Ishikawa (cell line): ENCODE measurements around the gene CDC42EP5.

Source experiments
- CEBPB ChIP-seq: IDR thresholded peaks from 2 replicates; pipeline ENCODE4 v1.6.1; 2012
- CREB1 ChIP-seq: IDR thresholded peaks from 2 replicates; pipeline ENCODE4 v1.6.1; 2012; ENCODE audit warnings: low read depth
- EGR1 ChIP-seq: IDR thresholded peaks from 2 replicates; pipeline ENCODE4 v1.6.1; 2012
- EP300 ChIP-seq: IDR thresholded peaks from 2 replicates; pipeline ENCODE4 v1.6.1; 2012; ENCODE audit warnings: borderline replicate concordance
- FOXM1 ChIP-seq: IDR thresholded peaks from 2 replicates; pipeline ENCODE4 v1.6.1; 2012; ENCODE audit warnings: low read depth, borderline replicate concordance
- NFIC ChIP-seq: IDR thresholded peaks from 2 replicates; pipeline ENCODE4 v1.6.1; 2012
- RAD21 ChIP-seq: IDR thresholded peaks from 2 replicates; pipeline ENCODE4 v1.6.1; 2012; ENCODE audit warnings: low read depth
- TAF1 ChIP-seq: IDR thresholded peaks from 2 replicates; pipeline ENCODE4 v1.6.1; 2012; ENCODE audit warnings: low read depth, mild to moderate bottlenecking
- TCF12 ChIP-seq: IDR thresholded peaks from 2 replicates; pipeline ENCODE4 v1.6.1; 2012; ENCODE audit warnings: low read depth
- TEAD4 ChIP-seq: IDR thresholded peaks from 2 replicates; pipeline ENCODE4 v1.6.1; 2012
- YY1 ChIP-seq: IDR thresholded peaks from 2 replicates; pipeline ENCODE4 v1.6.1; 2012; ENCODE audit warnings: low read depth
- ZBTB7A ChIP-seq: IDR thresholded peaks from 2 replicates; pipeline ENCODE4 v1.6.1; 2012; ENCODE audit warnings: low read depth
- TF ChIP-seq, protein P1 (sequence below): IDR thresholded peaks from 2 replicates; pipeline ENCODE4 v1.6.1; 2012
- TF ChIP-seq, protein P2 (sequence below): IDR thresholded peaks from 2 replicates; pipeline ENCODE4 v1.6.1; 2012
- TF ChIP-seq, protein P3 (sequence below): IDR thresholded peaks from 2 replicates; pipeline ENCODE4 v1.6.1; 2012; ENCODE audit warnings: low read depth, mild to moderate bottlenecking

CDC42EP5 gene

DNA sequence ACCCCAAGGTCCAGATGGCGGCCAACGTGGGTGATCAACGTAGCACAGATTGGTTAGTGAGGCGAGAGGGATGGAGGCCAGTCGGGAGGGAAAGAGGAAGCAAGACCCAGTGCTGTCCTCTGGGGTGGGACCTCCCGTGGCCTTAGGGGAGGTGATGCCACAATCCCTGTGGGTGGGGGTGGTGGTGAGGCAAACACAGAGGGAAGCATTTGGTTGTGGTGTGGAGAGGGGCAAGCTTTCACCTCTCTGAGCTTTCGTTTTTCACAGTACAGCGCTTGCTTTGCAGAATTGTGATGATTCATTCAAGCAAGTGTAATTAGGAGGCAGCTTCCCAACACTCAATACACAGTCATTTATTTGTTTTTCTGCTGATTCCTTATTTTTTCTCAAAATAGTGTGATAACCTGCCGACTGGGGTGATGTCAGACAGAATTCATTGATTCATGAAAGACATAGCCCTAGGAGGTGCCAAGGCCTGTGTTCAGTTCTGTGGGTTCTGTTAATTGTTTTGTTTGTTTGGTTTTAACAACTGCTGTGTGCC lies 21.7 kb downstream of the CDC42EP5 start:
- TF ChIP-seq TEAD4 (no peak), RAD21 (no peak), FOXM1 (no peak)

DNA sequence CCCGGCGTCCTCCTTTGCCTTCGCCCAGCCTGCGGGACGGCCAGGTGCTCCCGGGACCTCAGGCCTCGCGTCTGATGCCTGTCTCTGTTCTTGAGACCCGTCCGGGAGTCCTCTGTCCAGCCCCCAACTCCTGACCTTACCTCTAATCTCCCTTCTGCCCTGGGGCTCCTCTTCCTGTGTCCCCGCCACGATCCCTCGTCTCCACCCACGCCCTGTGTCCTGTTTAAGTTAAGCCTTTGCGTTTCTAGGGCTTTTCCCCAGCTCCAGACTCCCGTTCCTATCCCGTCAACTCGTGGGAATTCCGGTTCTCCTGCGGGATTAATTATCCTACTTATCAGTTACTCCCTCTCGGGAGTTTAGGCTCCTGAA lies 23.4 kb downstream of the CDC42EP5 start:
- TF ChIP-seq ZBTB7A (no peak), EGR1 (peak; percentile 9; the same call in 1 of the 2 replicates)
- TF ChIP-seq, protein P1, sequence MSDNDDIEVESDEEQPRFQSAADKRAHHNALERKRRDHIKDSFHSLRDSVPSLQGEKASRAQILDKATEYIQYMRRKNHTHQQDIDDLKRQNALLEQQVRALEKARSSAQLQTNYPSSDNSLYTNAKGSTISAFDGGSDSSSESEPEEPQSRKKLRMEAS, result no peak

DNA sequence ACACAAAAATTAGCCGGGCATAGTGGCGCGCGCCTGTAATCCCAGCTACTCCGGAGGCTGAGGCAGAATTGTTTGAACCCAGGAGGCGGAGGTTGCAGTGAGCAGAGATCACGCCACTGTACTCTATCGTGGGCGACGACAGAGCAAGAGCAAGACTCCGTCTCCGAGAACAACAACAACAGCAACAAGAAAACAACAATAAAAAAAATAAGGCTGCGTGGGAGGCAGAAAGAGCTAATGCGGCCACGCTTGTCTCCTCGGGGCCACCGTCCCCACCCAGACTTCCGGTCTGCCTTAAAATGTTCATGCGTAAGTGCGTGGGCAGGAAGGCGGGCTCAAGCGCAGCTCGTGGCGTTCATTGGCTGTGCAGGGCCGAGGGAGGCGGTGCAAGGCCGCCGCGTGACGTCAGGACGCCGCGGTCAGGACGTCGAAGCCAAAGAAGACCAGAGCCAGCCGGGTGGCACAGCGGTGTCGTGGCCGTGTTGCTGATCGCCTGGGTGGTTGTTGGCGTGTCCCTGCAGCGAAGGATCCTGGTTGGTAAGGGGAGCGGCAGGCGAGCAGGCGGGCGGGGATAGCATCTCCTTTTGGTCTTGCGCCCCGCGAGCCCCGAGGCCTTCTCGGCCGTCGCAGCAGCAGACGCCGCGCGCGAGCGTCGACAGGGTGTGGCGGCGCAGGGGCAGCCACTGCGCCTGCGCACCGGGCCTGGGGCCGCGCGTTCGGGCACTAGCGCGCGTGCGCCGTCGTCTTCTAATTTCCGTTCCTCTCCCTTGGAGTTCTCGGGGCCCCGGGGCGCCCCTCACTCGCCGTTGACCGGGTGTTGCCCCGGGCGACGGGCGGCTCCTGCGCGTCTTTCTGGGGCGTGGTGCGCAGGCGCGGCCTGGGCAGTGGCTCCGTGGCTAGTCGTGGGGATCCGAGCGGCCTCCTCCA lies 24.1 kb downstream of the CDC42EP5 start, which contains the start of gene LENG8:
Gene LENG8 (plus strand): TSS at position 426 of the 927 bp plus-strand sequence. CDS start 2,146 bp downstream, outside the sequence.
- TF ChIP-seq TEAD4 (no peak), CEBPB (no peak), FOXM1 (no peak), RAD21 (no peak), EP300 (peak; percentile 34; the same call in 1 of the 2 replicates), ZBTB7A (no peak), EGR1 (peak; percentile 99), NFIC (no peak), TCF12 (no peak; the same call in none of the 2 replicates), CREB1 (peak; percentile 93), YY1 (no peak), TAF1 (peak; percentile 70)
- TF ChIP-seq, protein P2, sequence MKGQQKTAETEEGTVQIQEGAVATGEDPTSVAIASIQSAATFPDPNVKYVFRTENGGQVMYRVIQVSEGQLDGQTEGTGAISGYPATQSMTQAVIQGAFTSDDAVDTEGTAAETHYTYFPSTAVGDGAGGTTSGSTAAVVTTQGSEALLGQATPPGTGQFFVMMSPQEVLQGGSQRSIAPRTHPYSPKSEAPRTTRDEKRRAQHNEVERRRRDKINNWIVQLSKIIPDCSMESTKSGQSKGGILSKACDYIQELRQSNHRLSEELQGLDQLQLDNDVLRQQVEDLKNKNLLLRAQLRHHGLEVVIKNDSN, result no peak; the same call in 1 of the 2 replicates
- TF ChIP-seq, protein P1, result peak; percentile 87
- TF ChIP-seq, protein P3, sequence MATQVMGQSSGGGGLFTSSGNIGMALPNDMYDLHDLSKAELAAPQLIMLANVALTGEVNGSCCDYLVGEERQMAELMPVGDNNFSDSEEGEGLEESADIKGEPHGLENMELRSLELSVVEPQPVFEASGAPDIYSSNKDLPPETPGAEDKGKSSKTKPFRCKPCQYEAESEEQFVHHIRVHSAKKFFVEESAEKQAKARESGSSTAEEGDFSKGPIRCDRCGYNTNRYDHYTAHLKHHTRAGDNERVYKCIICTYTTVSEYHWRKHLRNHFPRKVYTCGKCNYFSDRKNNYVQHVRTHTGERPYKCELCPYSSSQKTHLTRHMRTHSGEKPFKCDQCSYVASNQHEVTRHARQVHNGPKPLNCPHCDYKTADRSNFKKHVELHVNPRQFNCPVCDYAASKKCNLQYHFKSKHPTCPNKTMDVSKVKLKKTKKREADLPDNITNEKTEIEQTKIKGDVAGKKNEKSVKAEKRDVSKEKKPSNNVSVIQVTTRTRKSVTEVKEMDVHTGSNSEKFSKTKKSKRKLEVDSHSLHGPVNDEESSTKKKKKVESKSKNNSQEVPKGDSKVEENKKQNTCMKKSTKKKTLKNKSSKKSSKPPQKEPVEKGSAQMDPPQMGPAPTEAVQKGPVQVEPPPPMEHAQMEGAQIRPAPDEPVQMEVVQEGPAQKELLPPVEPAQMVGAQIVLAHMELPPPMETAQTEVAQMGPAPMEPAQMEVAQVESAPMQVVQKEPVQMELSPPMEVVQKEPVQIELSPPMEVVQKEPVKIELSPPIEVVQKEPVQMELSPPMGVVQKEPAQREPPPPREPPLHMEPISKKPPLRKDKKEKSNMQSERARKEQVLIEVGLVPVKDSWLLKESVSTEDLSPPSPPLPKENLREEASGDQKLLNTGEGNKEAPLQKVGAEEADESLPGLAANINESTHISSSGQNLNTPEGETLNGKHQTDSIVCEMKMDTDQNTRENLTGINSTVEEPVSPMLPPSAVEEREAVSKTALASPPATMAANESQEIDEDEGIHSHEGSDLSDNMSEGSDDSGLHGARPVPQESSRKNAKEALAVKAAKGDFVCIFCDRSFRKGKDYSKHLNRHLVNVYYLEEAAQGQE, result no peak

DNA sequence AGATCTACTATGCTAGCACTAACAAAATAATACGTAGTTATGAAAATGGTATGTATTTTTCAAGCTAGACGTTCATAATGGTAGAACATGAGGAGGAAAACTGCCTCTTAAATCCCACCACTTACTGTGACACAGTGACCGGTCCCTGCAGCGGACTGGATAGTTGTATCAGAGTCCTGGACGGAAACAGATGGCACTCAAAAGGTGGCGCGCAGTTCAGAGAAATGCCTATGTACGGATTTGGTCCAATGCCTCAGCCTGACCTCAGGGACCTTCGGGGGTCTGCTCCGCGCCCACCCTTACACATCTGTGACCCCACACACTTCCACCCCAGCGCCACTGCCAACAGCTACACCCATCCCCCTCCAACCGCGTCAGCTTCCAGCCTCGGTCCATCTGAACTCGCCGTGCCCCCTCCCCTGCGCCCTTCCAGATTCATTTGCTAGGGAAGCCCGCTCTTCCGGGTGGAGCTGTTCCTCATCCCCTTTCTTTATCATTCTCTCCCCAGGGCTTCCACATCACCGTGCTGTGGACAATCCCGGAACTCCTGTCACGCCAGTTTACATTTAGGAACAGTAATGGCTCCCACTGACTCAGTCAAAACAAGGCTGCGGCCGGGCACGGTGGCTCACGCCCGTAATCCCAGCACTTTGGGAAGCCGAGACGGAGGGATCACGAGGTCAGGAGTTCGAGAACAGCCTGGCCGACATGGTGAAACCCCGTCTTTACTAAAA lies 24.9 kb downstream of the CDC42EP5 start:
- TF ChIP-seq YY1, result peak; percentile 85
- peak; percentile 6; the same call in 1 of the 2 replicates for TF ChIP-seq TCF12
- TF ChIP-seq, protein P1, result no peak

DNA sequence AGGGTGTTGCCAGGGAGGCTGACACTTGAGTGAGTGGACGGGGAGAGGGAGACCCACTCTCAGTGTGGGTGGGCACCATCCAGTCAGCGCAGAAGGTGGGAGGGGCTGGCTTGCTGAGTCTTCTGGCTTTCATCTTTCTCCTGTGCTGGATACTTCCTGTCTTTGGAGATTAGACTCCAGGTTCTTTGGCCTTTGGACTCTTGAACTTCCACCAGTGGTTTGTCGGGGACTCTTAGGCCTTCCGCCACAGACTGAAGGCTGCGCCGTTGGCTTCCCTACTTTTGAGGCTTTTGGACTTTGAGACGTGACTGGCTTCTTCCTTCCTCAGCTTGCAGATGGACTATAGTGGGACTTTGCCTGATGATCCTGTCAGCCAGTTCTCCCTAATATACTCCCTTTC lies 28.4 kb downstream of the CDC42EP5 start:
- TF ChIP-seq CEBPB (no peak), YY1 (no peak), FOXM1 (no peak), ZBTB7A (no peak), RAD21 (no peak), TEAD4 (no peak), TAF1 (no peak), EP300 (no peak), EGR1 (no peak), CREB1 (no peak)
- TF ChIP-seq, protein P2, result no peak
- TF ChIP-seq, protein P1, result no peak
- TF ChIP-seq, protein P3, result no peak
